Measurements from ENCODE around the gene DOK5. TPM values are rescaled to one million over a fixed set of nuclear protein-coding genes. Genes with fewer than 3 reads are reported as not detected.

The DOK5 gene
- polyA plus RNA-seq, 1 of the 3 experiments (the other 2 are of a cell fraction): 12.4 TPM

GRCh38 chr20:54510541-54511129 is 35.2 kb downstream of the DOK5 start:
- Histone ChIP-seq H3K4me3 (ENCODE audit: low read depth in 2 of 2, low read length in 1 of 2) (no peak overlapping the region), H2AFZ (ENCODE audit: low read depth) (no peak overlapping the region), H3K4me1 (ENCODE audit: control insufficient read depth in 1 of 2, insufficient read depth in 2 of 2, low read depth in 1 of 2, low read length in 1 of 2) (0 out of 4 replicates have a peak, but pooled peaks cover 0 to 4% of the 10 kb centered on the region in 2 experiments), H3K36me3 (replicated peaks in 1 of 2; ENCODE audit: control insufficient read depth in 1 of 2, insufficient read depth in 2 of 2, low read length in 1 of 2) (no peaks in the 10 kb centered on the region), H3K79me2 (ENCODE audit: insufficient read depth) (peaks cover 11% of the 10 kb centered on the region), H3K27me3 (ENCODE audit: insufficient read depth) (no peaks in the 10 kb centered on the region), H3F3A (replicated peaks; ENCODE audit: insufficient read depth) (peaks cover 3% of the 10 kb centered on the region), H4K20me1 (ENCODE audit: insufficient read depth) (no peaks in the 10 kb centered on the region), H3K9me2 (no peaks in the 10 kb centered on the region), H3K9ac (no peak overlapping the region), H3K27ac (ENCODE audit: low read depth in 2 of 2, low read length in 1 of 2) (no peak overlapping the region), H3K9me3 (no peaks in the 10 kb centered on the region), H3K4me2 (no peak overlapping the region)
- CTCF ChIA-PET: no interaction called here
- DNase-seq: no peak
- POLR2A ChIA-PET: no interaction called here
- no peak for TF ChIP-seq CTCF (IDR thresholded peaks at IDR 0.05)
- TF ChIP-seq FOSL2 (IDR thresholded peaks at IDR 0.05; ENCODE audit: borderline replicate concordance, low read depth): no peak
- no peak for TF ChIP-seq FOXJ3 (CRISPR knock-in tag; IDR thresholded peaks at IDR 0.05)
- TF ChIP-seq GABPA (IDR thresholded peaks at IDR 0.05; ENCODE audit: low read depth): no peak
- TF ChIP-seq, protein P1, sequence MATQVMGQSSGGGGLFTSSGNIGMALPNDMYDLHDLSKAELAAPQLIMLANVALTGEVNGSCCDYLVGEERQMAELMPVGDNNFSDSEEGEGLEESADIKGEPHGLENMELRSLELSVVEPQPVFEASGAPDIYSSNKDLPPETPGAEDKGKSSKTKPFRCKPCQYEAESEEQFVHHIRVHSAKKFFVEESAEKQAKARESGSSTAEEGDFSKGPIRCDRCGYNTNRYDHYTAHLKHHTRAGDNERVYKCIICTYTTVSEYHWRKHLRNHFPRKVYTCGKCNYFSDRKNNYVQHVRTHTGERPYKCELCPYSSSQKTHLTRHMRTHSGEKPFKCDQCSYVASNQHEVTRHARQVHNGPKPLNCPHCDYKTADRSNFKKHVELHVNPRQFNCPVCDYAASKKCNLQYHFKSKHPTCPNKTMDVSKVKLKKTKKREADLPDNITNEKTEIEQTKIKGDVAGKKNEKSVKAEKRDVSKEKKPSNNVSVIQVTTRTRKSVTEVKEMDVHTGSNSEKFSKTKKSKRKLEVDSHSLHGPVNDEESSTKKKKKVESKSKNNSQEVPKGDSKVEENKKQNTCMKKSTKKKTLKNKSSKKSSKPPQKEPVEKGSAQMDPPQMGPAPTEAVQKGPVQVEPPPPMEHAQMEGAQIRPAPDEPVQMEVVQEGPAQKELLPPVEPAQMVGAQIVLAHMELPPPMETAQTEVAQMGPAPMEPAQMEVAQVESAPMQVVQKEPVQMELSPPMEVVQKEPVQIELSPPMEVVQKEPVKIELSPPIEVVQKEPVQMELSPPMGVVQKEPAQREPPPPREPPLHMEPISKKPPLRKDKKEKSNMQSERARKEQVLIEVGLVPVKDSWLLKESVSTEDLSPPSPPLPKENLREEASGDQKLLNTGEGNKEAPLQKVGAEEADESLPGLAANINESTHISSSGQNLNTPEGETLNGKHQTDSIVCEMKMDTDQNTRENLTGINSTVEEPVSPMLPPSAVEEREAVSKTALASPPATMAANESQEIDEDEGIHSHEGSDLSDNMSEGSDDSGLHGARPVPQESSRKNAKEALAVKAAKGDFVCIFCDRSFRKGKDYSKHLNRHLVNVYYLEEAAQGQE (IDR thresholded peaks at IDR 0.05; ENCODE audit: low read depth, low read length): no peak
- no peak for TF ChIP-seq YY1 (IDR thresholded peaks at IDR 0.05; ENCODE audit: low read depth)
- no peak for TF ChIP-seq TAF1 (IDR thresholded peaks at IDR 0.05; ENCODE audit: borderline replicate concordance, low read depth, low read length)
- TF ChIP-seq MAX (IDR thresholded peaks at IDR 0.05; ENCODE audit: low read depth): no peak
- TF ChIP-seq USF1 (IDR thresholded peaks at IDR 0.05; ENCODE audit: borderline replicate concordance, low read depth): no peak
- TF ChIP-seq RXRA (IDR thresholded peaks at IDR 0.05; ENCODE audit: borderline replicate concordance, low read depth): no peak
- no peak for TF ChIP-seq NRF1 (IDR thresholded peaks at IDR 0.05; ENCODE audit: low read depth, low read length)
- no peak for TF ChIP-seq MEF2A (IDR thresholded peaks at IDR 0.05; ENCODE audit: borderline replicate concordance, low read depth)
- TF ChIP-seq EP300 (IDR thresholded peaks at IDR 0.05; ENCODE audit: borderline replicate concordance in 1 of 2, low read depth in 1 of 2, low read length in 1 of 2): no peak
- TF ChIP-seq NFIC (IDR thresholded peaks at IDR 0.05; ENCODE audit: borderline replicate concordance): no peak
- TF ChIP-seq, protein P2, sequence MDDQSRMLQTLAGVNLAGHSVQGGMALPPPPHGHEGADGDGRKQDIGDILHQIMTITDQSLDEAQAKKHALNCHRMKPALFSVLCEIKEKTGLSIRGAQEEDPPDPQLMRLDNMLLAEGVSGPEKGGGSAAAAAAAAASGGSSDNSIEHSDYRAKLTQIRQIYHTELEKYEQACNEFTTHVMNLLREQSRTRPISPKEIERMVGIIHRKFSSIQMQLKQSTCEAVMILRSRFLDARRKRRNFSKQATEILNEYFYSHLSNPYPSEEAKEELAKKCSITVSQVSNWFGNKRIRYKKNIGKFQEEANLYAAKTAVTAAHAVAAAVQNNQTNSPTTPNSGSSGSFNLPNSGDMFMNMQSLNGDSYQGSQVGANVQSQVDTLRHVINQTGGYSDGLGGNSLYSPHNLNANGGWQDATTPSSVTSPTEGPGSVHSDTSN (IDR thresholded peaks at IDR 0.05): no peak
- no peak for TF ChIP-seq TCF12 (IDR thresholded peaks at IDR 0.05)
- no peak for TF ChIP-seq ELF1 (IDR thresholded peaks at IDR 0.05)
- no peak for TF ChIP-seq JUND (IDR thresholded peaks at IDR 0.05)
- TF ChIP-seq SMC3 (IDR thresholded peaks at IDR 0.05; ENCODE audit: low read depth, low read length): no peak
- TF ChIP-seq GATA2 (CRISPR knock-in tag; IDR thresholded peaks at IDR 0.05): no peak
- WGBS (ENCODE audit: low lambda C conversion rate): 5% methylated on average over 7 of the region's 7 CpGs
